CD4-positive, CD25-positive, alpha-beta regulatory T cell (primary cell): ENCODE measurements around the gene RASSF6. TPM values are rescaled to one million over a fixed set of nuclear protein-coding genes. Genes with fewer than 3 reads are reported as not detected.

ENCODE experiments used
- ATAC-seq, 2 donors: fragments of 150-1000 bp; cut with Tn5 transposase; one replicate each; pipeline ENCODE4 v1.10.0; 2021; ENCODE audit warnings: low read depth in 2 of 2, moderate number of reproducible peaks in 2 of 2, moderate library complexity in 1 of 2
- DNase-seq, 3 donors: peaks; one replicate each; pipeline versions ENCODE4 v3.0.0 to v3.0.0-alpha.2; 2012 to 2022; ENCODE audit warnings: mixed read lengths in 1 of 3
- H3K27ac ChIP-seq: one replicate; pipeline ENCODE4 v1.7.0; 2013; ENCODE audit warnings: mild to moderate bottlenecking, low read length; ENCODE audit not compliant: insufficient read depth, poor library complexity, severe bottlenecking
- H3K27me3 ChIP-seq: one replicate; pipeline ENCODE4 v1.7.0; 2013; ENCODE audit warnings: low read length; ENCODE audit not compliant: control insufficient read depth, insufficient read depth
- H3K36me3 ChIP-seq: one replicate; pipeline ENCODE4 v1.7.0; 2013; ENCODE audit warnings: mild to moderate bottlenecking, low read length, moderate library complexity; ENCODE audit not compliant: control insufficient read depth, insufficient read depth
- H3K4me1 ChIP-seq: 2 replicates; pipeline ENCODE4 v1.7.0; 2013; ENCODE audit warnings: mild to moderate bottlenecking, low read length; ENCODE audit not compliant: insufficient read depth, control insufficient read depth, poor library complexity, severe bottlenecking
- H3K4me3 ChIP-seq: one replicate; pipeline ENCODE4 v1.7.0; 2013; ENCODE audit warnings: low read depth, mild to moderate bottlenecking, low read length, moderate library complexity
- H3K9me3 ChIP-seq, 2 experiments: 1 replicate in 1 of 2; 2 replicates in 1 of 2; pipeline ENCODE4 v1.7.0; 2013; ENCODE audit warnings: low read length in 2 of 2, mild to moderate bottlenecking in 1 of 2, moderate library complexity in 1 of 2; ENCODE audit not compliant: control insufficient read depth in 2 of 2
- H3K27ac Mint-ChIP-seq, 3 donors: one replicate each; pipeline ENCODE4 v1.8.0; 2020 to 2022; ENCODE audit warnings: mild to moderate bottlenecking in 3 of 3, mixed read lengths in 3 of 3, moderate library complexity in 2 of 3
- H3K27me3 Mint-ChIP-seq: one replicate; pipeline ENCODE4 v1.8.0; 2022; ENCODE audit warnings: mild to moderate bottlenecking, mixed read lengths
- H3K36me3 Mint-ChIP-seq: one replicate; pipeline ENCODE4 v1.8.0; 2020; ENCODE audit warnings: mixed read lengths
- H3K4me1 Mint-ChIP-seq, 4 donors: one replicate each; pipeline ENCODE4 v1.8.0; 2020 to 2022; ENCODE audit warnings: mixed read lengths in 4 of 4, mild to moderate bottlenecking in 1 of 4
- H3K4me3 Mint-ChIP-seq, 4 donors: one replicate each; pipeline ENCODE4 v1.8.0; 2020 to 2022; ENCODE audit warnings: mild to moderate bottlenecking in 4 of 4, mixed read lengths in 4 of 4, moderate library complexity in 3 of 4
- H3K9me3 Mint-ChIP-seq, 7 donors: one replicate each; pipeline ENCODE4 v1.8.0; 2020 to 2022; ENCODE audit warnings: mixed read lengths in 7 of 7, mild to moderate bottlenecking in 3 of 7, moderate library complexity in 2 of 7
- polyA plus RNA-seq, 4 donors: library from polyadenylated mRNA; unstranded; fragments of 300-500 nt; fragmentation: Illumina TruSeq; gene quantifications; one replicate each; pipeline ENCODE4 v1.2.3, GENCODE V29; 2021
- total RNA-seq: library from RNA; stranded (reverse); gene quantifications from one replicate; pipeline ENCODE4 v1.2.3, GENCODE V29; 2022

Gene RASSF6
- total and polyA plus RNA-seq, 5 donors from 2014 or later: 0.15 to 0.31 TPM; not detected in 3

GRCh38 chr4:73621357-73621756, 1.1 kb upstream of the RASSF6 start:
- ATAC-seq: no peak
- H3K9me3 Mint-ChIP-seq: peaks cover 0 to 2% (median 0%) of the 10 kb centered on the region in 7 donors
- no peak overlapping the region for H3K27ac ChIP-seq
- no peak overlapping the region for H3K4me3 ChIP-seq
- no peaks in the 10 kb centered on the region for H3K36me3 Mint-ChIP-seq
- H3K4me1 Mint-ChIP-seq: peaks cover 0 to 6% (median 0%) of the 10 kb centered on the region in 4 donors
- no peak for DNase-seq
- H3K4me1 ChIP-seq: no peaks in the 10 kb centered on the region
- no peak overlapping the region for H3K4me3 Mint-ChIP-seq
- H3K9me3 ChIP-seq: no peaks in the 10 kb centered on the region
- no peaks in the 10 kb centered on the region for H3K36me3 ChIP-seq
- H3K27me3 Mint-ChIP-seq: peaks cover 10% of the 10 kb centered on the region
- H3K27me3 ChIP-seq: peaks cover 1% of the 10 kb centered on the region
- no peak overlapping the region for H3K27ac Mint-ChIP-seq

- Mint-ChIP-seq H3K27ac (no peak overlapping the region), H3K27me3 (peaks cover 10% of the 10 kb centered on the region), H3K4me3 (no peak overlapping the region), H3K4me1 (peaks cover 0 to 6% (median 0%) of the 10 kb centered on the region in 4 donors), H3K36me3 (no peaks in the 10 kb centered on the region), H3K9me3 (peaks cover 0 to 2% (median 0%) of the 10 kb centered on the region in 7 donors)
- DNase-seq (no peak), ATAC-seq (no peak)
- Histone ChIP-seq H3K9me3 (no peaks in the 10 kb centered on the region), H3K4me1 (no peaks in the 10 kb centered on the region), H3K4me3 (no peak overlapping the region), H3K36me3 (no peaks in the 10 kb centered on the region), H3K27ac (no peak overlapping the region), H3K27me3 (peaks cover 1% of the 10 kb centered on the region)
Observed at GRCh38 chr4:73619346-73619745, 890 bp downstream of the RASSF6 start.

GRCh38 chr4:73617256-73617655, 3.0 kb downstream of the RASSF6 start:
- H3K4me1 ChIP-seq: no peaks in the 10 kb centered on the region
- no peak overlapping the region for H3K4me3 Mint-ChIP-seq
- H3K4me1 Mint-ChIP-seq: peaks cover 0 to 7% (median 3%) of the 10 kb centered on the region in 4 donors
- no peak overlapping the region for H3K27ac Mint-ChIP-seq
- H3K27ac ChIP-seq: no peak overlapping the region
- H3K9me3 ChIP-seq: no peaks in the 10 kb centered on the region
- peaks cover 1% of the 10 kb centered on the region for H3K27me3 ChIP-seq
- H3K36me3 ChIP-seq: no peaks in the 10 kb centered on the region
- H3K4me3 ChIP-seq: no peak overlapping the region
- H3K9me3 Mint-ChIP-seq: peaks cover 0 to 2% (median 0%) of the 10 kb centered on the region in 7 donors
- ATAC-seq (no peak), DNase-seq (no peak)
- H3K27me3 Mint-ChIP-seq: peaks cover 6% of the 10 kb centered on the region
- H3K36me3 Mint-ChIP-seq: no peaks in the 10 kb centered on the region

GRCh38 chr4:73615613-73616012, 4.6 kb downstream of the RASSF6 start:
- peaks cover 4% of the 10 kb centered on the region for H3K27me3 ChIP-seq
- ATAC-seq (no peak), DNase-seq (no peak)
- H3K27ac Mint-ChIP-seq: no peak overlapping the region
- peaks cover 0 to 2% (median 0%) of the 10 kb centered on the region in 7 donors for H3K9me3 Mint-ChIP-seq
- H3K4me1 ChIP-seq: no peaks in the 10 kb centered on the region
- no peak overlapping the region for H3K4me3 ChIP-seq
- no peak overlapping the region for H3K27ac ChIP-seq
- H3K9me3 ChIP-seq: no peaks in the 10 kb centered on the region
- peaks cover 0 to 7% (median 2%) of the 10 kb centered on the region in 4 donors for H3K4me1 Mint-ChIP-seq
- no peaks in the 10 kb centered on the region for H3K36me3 Mint-ChIP-seq
- no peak overlapping the region for H3K4me3 Mint-ChIP-seq
- H3K27me3 Mint-ChIP-seq: peaks cover 6% of the 10 kb centered on the region
- no peaks in the 10 kb centered on the region for H3K36me3 ChIP-seq

GRCh38 chr4:73614311-73614867, 5.8 kb downstream of the RASSF6 start:
- Mint-ChIP-seq H3K27ac (no peak overlapping the region), H3K4me1 (peaks cover 0 to 7% (median 0%) of the 10 kb centered on the region in 4 donors), H3K9me3 (peaks cover 0 to 2% (median 0%) of the 10 kb centered on the region in 7 donors), H3K36me3 (no peaks in the 10 kb centered on the region), H3K27me3 (no peaks in the 10 kb centered on the region), H3K4me3 (no peak overlapping the region)
- Histone ChIP-seq H3K4me3 (no peak overlapping the region), H3K4me1 (no peaks in the 10 kb centered on the region), H3K36me3 (no peaks in the 10 kb centered on the region), H3K27me3 (peaks cover 5% of the 10 kb centered on the region), H3K9me3 (no peaks in the 10 kb centered on the region), H3K27ac (no peak overlapping the region)
- ATAC-seq (no peak), DNase-seq (no peak)

GRCh38 chr4:73613130-73613529, 7.1 kb downstream of the RASSF6 start:
- H3K9me3 ChIP-seq: no peaks in the 10 kb centered on the region
- no peaks in the 10 kb centered on the region for H3K36me3 Mint-ChIP-seq
- DNase-seq (no peak), ATAC-seq (no peak)
- no peaks in the 10 kb centered on the region for H3K36me3 ChIP-seq
- H3K4me1 ChIP-seq: no peaks in the 10 kb centered on the region
- peaks cover 0 to 7% (median 0%) of the 10 kb centered on the region in 4 donors for H3K4me1 Mint-ChIP-seq
- H3K27ac ChIP-seq: no peak overlapping the region
- H3K27ac Mint-ChIP-seq: no peak overlapping the region
- no peak overlapping the region for H3K4me3 ChIP-seq
- H3K27me3 Mint-ChIP-seq: no peaks in the 10 kb centered on the region
- H3K27me3 ChIP-seq: peaks cover 5% of the 10 kb centered on the region
- peaks cover 0 to 2% (median 0%) of the 10 kb centered on the region in 7 donors for H3K9me3 Mint-ChIP-seq
- H3K4me3 Mint-ChIP-seq: no peak overlapping the region

- H3K27ac Mint-ChIP-seq: no peak overlapping the region
- ATAC-seq (no peak), DNase-seq (no peak)
- peaks cover 0 to 2% (median 0%) of the 10 kb centered on the region in 7 donors for H3K9me3 Mint-ChIP-seq
- no peaks in the 10 kb centered on the region for H3K4me1 ChIP-seq
- no peak overlapping the region for H3K4me3 ChIP-seq
- no peaks in the 10 kb centered on the region for H3K9me3 ChIP-seq
- H3K27ac ChIP-seq: no peak overlapping the region
- no peaks in the 10 kb centered on the region for H3K36me3 ChIP-seq
- H3K36me3 Mint-ChIP-seq: no peaks in the 10 kb centered on the region
- H3K4me3 Mint-ChIP-seq: no peak overlapping the region
- peaks cover 4% of the 10 kb centered on the region for H3K27me3 ChIP-seq
- H3K27me3 Mint-ChIP-seq: no peaks in the 10 kb centered on the region
- peaks cover 0 to 11% (median 2%) of the 10 kb centered on the region in 4 donors for H3K4me1 Mint-ChIP-seq
Observed at GRCh38 chr4:73612032-73612431, 8.2 kb downstream of the RASSF6 start.

- Mint-ChIP-seq H3K4me1 (peaks cover 7 to 19% (median 10%) of the 10 kb centered on the region in 4 donors), H3K9me3 (peaks cover 0 to 2% (median 0%) of the 10 kb centered on the region in 7 donors), H3K27me3 (no peaks in the 10 kb centered on the region), H3K36me3 (no peaks in the 10 kb centered on the region), H3K27ac (no peak overlapping the region), H3K4me3 (no peak overlapping the region)
- DNase-seq (no peak), ATAC-seq (no peak)
- Histone ChIP-seq H3K36me3 (no peaks in the 10 kb centered on the region), H3K27me3 (peaks cover 4% of the 10 kb centered on the region), H3K27ac (no peak overlapping the region), H3K4me3 (no peak overlapping the region), H3K9me3 (no peaks in the 10 kb centered on the region), H3K4me1 (peaks cover 5% of the 10 kb centered on the region)
Observed at GRCh38 chr4:73609706-73610105, 10.5 kb downstream of the RASSF6 start.
